GM18517 (cell line): ENCODE data around the gene WDR62.

Experiments
- ATAC-seq: cut with Tn5 transposase; IDR thresholded peaks from one replicate; pipeline ENCODE4 v1.9.1; 2021; ENCODE audit warnings: mild to moderate bottlenecking, moderate library complexity; ENCODE audit not compliant: unreplicated experiment

Gene WDR62

DNA sequence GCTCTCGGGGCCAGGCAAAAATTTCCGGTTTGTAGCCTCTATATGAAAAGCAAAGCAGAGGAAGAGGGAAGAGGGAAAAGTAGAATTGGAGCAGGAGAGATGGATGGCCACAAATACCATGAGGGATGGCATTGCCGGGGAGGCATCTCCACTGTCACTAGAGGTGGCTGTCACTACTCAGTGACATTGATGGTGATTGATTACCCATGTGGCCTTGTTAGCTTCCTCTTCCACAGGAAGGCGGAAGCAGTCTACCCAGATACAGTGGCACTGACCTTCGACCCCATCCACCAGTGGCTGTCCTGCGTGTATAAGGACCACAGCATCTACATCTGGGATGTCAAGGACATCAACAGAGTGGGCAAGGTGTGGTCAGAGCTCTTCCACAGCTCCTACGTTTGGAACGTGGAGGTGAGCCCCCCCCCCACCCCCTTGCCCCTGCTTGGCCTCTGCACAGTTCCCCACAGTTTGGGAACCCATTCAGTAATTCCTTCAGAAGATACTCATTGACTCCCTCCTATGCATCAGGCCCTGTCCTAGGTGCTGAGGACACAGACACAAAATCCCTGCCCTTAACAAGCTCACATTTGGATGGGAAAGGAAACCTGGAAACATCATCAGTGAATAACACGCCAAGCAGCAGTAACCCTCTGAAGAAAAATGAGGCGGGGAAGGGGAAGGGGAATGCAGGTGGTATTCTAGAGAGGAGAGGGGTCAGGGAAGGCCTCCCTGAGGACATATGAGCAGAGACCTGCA is 18.6 kb downstream of the WDR62 start:
- ATAC-seq = no peak

DNA sequence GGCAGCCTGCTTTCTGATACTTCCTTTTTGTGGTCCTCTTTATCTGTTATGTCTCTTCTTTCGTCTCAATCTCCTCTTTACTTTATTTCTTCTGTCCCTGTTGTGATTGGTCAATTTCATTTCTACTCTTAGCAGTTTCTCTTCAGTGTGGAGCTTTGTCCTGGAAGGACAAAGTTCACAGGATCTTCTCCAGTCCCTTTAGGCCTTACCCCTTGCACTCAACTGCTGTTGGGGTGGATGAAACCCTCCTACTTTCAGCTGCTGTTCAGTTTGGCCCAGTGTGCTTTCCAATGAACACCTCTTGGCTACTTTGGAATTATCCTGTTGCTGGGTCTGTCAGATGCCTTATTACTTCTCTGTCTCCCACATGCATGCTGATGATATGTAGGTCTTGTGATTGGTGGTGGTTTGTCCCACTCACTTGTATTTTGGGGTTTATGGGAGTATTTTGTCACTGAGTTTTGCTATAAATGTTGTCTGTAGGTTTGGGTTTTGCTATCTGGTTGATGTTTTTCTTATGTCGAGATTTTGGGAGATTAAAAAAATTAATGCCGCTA is 24.8 kb downstream of the WDR62 start:
- ATAC-seq = no peak

DNA sequence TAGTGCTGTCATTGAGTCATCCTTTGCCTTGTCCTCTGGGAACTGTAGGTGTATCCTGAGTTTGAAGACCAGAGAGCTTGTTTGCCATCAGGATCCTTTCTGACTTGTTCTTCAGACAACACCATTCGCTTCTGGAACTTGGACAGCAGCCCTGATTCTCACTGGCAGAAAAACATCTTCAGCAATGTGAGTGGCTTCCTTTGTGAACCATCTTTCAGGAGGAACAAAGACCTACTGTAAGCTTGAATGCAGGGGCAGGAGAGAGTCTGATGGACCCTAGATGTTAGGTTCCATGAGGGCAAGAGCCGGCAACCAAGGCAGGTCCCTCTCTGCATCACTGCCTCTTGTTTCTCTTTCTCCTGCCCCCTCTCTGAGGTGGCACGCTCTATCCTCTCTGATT is 26.7 kb downstream of the WDR62 start:
- ATAC-seq = no peak

- ATAC-seq = no peak
These were observed 27.2 kb downstream of the WDR62 start for GRCh38 chr19:36081894-36082293.

- ATAC-seq = no peak
These were observed 28.2 kb downstream of the WDR62 start for GRCh38 chr19:36082916-36083315.

GRCh38 chr19:36084231-36085009 is 29.7 kb downstream of the WDR62 start:
- no peak for ATAC-seq

GRCh38 chr19:36086326-36086725 is 31.6 kb downstream of the WDR62 start:
- no peak for ATAC-seq

DNA sequence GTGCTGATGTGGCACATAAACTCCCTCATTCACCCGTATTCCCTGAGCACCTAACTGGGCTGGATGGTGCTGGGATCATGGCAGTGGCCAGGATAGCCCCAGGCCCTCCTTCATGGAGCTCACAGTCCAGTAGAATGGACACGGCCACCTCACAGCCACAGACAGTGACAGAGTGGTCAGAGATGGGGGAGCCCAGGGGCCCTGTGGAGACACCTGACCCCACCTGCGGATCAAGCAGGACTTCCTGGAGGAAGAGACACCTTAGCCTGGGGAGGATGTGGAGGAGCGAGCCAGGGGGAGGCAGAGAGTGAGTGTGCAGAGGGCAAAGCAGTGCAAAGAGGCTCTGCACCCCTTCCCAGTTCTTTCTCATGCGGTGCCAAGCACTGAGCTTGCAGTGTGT is 35.1 kb downstream of the WDR62 start:
- ATAC-seq = no peak

DNA sequence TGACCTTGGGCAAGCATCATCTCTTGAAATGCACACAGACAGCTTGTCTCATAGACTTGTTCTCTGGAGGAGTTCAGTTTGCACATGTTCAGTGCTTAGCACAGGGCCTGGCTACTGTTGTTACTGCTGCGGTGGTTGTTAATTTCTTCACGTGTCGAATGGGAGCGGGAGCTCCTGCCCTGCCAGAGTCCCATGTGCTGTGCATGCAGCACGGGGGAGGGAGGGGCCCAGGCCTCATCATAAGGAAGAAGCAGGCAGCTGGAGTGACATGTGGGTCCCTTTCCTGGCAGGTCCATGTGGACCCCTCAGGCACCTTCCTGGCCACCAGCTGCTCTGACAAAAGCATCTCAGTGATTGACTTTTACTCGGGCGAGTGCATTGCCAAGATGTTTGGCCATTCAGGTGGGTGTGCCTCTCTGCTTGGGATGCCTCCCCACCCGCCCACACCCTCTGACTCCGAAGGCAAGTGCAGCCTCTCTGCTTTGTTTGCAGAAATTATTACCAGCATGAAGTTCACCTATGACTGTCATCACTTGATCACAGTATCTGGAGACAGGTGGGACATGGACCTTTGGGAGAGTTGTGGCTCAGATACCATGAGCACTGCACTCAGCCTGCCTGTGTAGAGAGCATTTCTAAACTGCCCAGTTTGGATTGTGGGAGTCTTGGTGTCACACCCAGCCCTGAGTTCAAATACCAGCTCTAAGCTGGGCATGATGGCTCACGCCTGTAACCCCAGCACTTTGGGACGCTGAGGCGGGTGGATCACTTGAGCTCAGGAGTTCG is 36.4 kb downstream of the WDR62 start:
- ATAC-seq = no peak

- ATAC-seq = no peak
These were observed 37.9 kb downstream of the WDR62 start for GRCh38 chr19:36092566-36092965.

GRCh38 chr19:36093146-36093662 is 38.5 kb downstream of the WDR62 start:
- ATAC-seq = no peak

GRCh38 chr19:36093687-36094086 is 39.0 kb downstream of the WDR62 start:
- no peak for ATAC-seq

GRCh38 chr19:36097036-36097435 is 42.3 kb downstream of the WDR62 start:
- no peak for ATAC-seq

DNA sequence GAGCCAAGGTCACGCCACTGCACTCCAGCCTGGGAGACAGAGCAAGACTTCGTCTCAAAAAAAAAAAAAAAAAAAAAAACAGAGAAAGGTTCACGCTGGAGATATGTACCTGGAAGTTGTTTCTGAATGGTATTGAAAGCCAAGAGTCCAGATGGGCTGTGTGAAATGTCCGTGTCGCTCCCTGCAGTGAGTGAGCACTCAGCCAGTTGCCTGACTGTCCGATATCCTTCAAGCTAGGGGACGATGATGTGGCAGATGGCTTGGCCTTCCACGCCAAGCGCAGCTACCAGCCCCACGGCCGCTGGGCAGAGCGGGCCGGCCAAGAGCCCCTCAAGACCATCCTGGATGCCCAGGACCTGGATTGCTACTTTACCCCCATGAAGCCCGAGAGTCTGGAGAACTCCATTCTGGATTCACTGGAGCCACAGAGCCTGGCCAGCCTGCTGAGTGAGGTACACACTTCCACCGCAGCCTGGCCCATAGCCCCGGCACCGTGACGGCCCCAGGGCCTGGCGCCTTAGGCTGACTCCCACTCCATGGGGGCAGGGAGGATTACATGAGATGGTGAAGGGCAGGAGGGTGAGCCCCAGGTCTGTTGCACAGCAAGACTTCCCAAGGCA is 44.6 kb downstream of the WDR62 start:
- ATAC-seq = no peak

GRCh38 chr19:36100476-36100875 is 45.8 kb downstream of the WDR62 start:
- no peak for ATAC-seq

DNA sequence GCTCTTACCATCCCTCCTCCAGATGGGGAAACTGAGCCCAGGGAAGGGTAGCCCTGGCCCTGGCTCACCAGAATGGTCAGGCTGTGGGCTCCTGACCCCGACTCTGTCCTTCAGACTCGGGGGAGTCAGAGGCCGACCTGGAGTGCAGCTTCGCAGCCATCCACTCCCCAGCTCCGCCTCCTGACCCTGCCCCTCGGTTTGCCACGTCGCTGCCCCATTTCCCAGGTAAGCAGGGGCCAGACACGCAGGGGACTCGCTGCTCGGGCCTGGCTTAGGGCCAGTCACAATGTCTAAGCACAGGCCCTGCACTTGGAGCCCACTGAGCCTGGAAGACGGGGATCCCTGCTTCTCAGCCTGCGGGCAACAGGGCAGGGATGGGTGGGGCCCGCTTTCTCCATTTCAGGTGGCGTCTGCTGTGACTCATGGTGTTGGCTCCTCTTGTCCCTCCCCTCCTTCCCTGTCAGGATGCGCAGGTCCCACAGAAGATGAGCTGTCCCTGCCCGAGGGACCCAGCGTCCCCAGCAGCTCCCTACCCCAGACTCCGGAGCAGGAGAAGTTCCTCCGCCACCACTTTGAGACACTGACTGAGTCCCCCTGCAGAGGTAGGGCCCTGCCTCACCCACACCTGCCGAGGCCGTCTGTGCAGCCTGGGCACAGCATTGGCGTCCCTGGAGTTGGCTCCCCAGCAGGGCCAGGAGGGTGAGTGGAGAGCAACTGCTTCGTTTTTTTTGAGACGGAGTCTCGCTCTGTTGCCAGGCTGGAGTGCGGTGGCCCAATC is 47.0 kb downstream of the WDR62 start:
- no peak for ATAC-seq

DNA sequence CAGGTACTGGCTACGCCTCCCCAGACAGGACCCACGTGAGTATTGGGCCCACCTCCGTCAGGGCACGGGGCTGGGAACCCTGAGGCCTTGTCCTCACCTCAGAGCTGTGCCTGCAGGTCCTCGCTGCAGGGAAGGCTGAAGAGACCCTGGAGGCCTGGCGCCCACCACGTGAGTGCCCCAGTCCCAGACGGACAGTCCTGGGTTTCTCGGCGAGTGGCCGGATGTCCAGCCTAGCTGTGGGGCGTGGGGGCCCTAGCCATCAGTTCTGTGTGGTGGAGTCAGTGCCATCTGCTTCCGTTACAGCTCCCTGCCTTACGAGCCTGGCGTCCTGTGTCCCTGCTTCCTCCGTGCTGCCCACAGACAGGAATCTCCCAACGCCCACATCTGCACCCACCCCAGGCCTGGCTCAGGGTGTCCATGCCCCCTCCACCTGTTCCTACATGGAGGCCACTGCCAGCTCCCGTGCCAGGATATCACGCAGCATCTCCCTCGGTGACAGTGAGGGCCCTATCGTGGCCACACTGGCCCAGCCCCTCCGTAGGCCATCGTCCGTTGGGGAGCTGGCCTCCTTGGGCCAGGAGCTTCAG is 48.4 kb downstream of the WDR62 start:
- ATAC-seq = no peak

DNA sequence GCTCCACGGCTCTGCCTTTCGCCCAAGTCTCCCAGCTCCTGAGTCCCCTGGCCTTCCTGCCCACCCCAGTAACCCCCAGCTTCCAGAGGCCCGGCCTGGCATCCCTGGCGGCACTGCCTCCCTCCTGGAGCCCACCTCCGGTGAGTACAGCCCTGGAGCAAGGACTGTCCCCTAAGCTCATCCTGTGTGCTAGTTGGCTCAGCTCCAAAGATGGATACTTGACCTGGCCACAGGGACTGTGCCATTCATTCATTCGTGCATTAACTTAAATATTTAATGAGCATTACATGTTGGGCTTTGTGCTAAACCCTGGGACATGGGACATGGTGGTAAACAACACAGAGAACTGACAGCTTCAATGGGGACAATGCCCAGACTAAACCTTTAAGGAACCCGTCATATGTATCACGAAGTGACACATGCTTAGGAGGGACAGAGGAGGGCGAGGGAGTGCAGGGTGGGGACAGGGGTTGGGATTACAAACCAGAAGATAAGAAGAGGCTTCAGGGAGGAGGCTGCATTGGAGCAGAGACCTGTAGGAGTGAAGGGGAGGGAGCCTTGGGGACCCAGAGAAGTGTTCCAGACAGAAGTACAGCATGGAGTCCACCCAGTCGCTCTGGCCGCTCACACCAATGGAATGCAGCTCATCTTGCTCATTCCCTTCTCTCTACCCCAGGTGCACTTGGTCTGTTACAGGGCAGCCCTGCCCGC is 49.3 kb downstream of the WDR62 start:
- no peak for ATAC-seq

DNA sequence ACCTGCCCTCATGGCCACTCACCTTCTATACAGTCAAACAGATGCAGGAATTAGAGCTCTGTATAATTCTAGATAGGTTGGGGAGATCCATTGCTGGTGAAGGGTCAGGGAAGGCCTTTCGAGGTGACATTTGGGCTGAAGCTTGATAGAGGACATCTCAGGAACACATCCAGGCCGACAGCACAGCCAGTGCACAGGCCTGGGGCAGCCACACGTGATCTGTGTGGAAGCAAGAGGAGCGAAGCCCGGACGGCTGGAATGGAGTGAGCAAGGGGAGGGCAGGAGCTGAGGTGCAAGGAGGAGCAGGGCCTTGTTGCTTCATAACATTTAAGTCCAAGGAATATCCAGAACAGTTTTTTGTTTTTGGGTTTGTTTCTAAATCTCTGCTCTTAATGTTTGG is 51.7 kb downstream of the WDR62 start:
- ATAC-seq = no peak
